ENCODE measurements around the gene INPP5F. TPM values are rescaled to one million over a fixed set of nuclear protein-coding genes. Genes with fewer than 3 reads are reported as not detected.
"Not testable (repeated sequence)": the region's sequence is repeated elsewhere in the genome, so short reads cannot be mapped to it uniquely, and the experiment has no call there.

Gene INPP5F
- polyA plus RNA-seq, 3 donors, result 50.9 to 62.7 (median 58.9) TPM

- DNase-seq (ENCODE audit: extremely low read depth in 1 of 11, low read depth in 9 of 11, low spot score in 4 of 11), result no peak
Measured at GRCh38 chr10:119831656-119832055, 105.8 kb downstream of the INPP5F start.

- DNase-seq (ENCODE audit: extremely low read depth in 1 of 11, low read depth in 9 of 11, low spot score in 4 of 11), result no peak
Measured at GRCh38 chr10:119832951-119833350, 107.1 kb downstream of the INPP5F start.

GRCh38 chr10:119834188-119834587, 108.3 kb downstream of the INPP5F start:
- DNase-seq (ENCODE audit: extremely low read depth in 1 of 11, low read depth in 9 of 11, low spot score in 4 of 11), result no peak

GRCh38 chr10:119845656-119846055, 119.8 kb downstream of the INPP5F start:
- no peak for DNase-seq (ENCODE audit: extremely low read depth in 1 of 11, low read depth in 9 of 11, low spot score in 4 of 11)

- DNase-seq (ENCODE audit: extremely low read depth in 1 of 11, low read depth in 9 of 11, low spot score in 4 of 11), result no peak
Measured at GRCh38 chr10:119849031-119849789, 123.4 kb downstream of the INPP5F start.

GRCh38 chr10:119849944-119850343, 124.1 kb downstream of the INPP5F start:
- no peak for DNase-seq (ENCODE audit: extremely low read depth in 1 of 11, low read depth in 9 of 11, low spot score in 4 of 11)

GRCh38 chr10:119852277-119852676, 126.4 kb downstream of the INPP5F start:
- DNase-seq (ENCODE audit: extremely low read depth in 1 of 11, low read depth in 9 of 11, low spot score in 4 of 11), result no peak

GRCh38 chr10:119852822-119853221, 127.0 kb downstream of the INPP5F start:
- no peak for DNase-seq (ENCODE audit: extremely low read depth in 1 of 11, low read depth in 9 of 11, low spot score in 4 of 11)

GRCh38 chr10:119853574-119853973, 127.7 kb downstream of the INPP5F start:
- no peak for DNase-seq (ENCODE audit: extremely low read depth in 1 of 11, low read depth in 9 of 11, low spot score in 4 of 11)

- no peak for DNase-seq (ENCODE audit: extremely low read depth in 1 of 11, low read depth in 9 of 11, low spot score in 4 of 11)
Measured at GRCh38 chr10:119858063-119858462, 132.2 kb downstream of the INPP5F start.

- peak in 8 of 11 donors; percentile 12 to 36 (median 27) for DNase-seq (ENCODE audit: extremely low read depth in 1 of 11, low read depth in 9 of 11, low spot score in 4 of 11)
Measured at GRCh38 chr10:119859420-119860258, 133.8 kb downstream of the INPP5F start.

GRCh38 chr10:119860866-119861607, 135.2 kb downstream of the INPP5F start:
- no peak for DNase-seq (ENCODE audit: extremely low read depth in 1 of 11, low read depth in 9 of 11, low spot score in 4 of 11)

- DNase-seq (ENCODE audit: extremely low read depth in 1 of 11, low read depth in 9 of 11, low spot score in 4 of 11), result no peak
Measured at GRCh38 chr10:119862524-119862923, 136.7 kb downstream of the INPP5F start.

GRCh38 chr10:119863951-119864565, 138.2 kb downstream of the INPP5F start:
- DNase-seq (ENCODE audit: extremely low read depth in 1 of 11, low read depth in 9 of 11, low spot score in 4 of 11), result no peak

- DNase-seq (ENCODE audit: extremely low read depth in 1 of 11, low read depth in 9 of 11, low spot score in 4 of 11), result no peak
Measured at GRCh38 chr10:119865699-119866240, 139.9 kb downstream of the INPP5F start.

- no peak for DNase-seq (ENCODE audit: extremely low read depth in 1 of 11, low read depth in 9 of 11, low spot score in 4 of 11)
Measured at GRCh38 chr10:119867317-119867716, 141.5 kb downstream of the INPP5F start.

- DNase-seq (ENCODE audit: extremely low read depth in 1 of 11, low read depth in 9 of 11, low spot score in 4 of 11), result not testable (repeated sequence)
Measured at GRCh38 chr10:119869398-119869797, 143.5 kb downstream of the INPP5F start.

- DNase-seq (ENCODE audit: extremely low read depth in 1 of 11, low read depth in 9 of 11, low spot score in 4 of 11), result peak in 3 of 11 donors; percentile 32 to 34 (median 33)
Measured at GRCh38 chr10:119871881-119872609, 146.2 kb downstream of the INPP5F start.

- DNase-seq (ENCODE audit: extremely low read depth in 1 of 11, low read depth in 9 of 11, low spot score in 4 of 11), result no peak
Measured at GRCh38 chr10:119872610-119872859, 146.7 kb downstream of the INPP5F start, which contains the start of gene MCMBP. Gene MCMBP (minus strand): TSS chr10:119872843. CDS start chr10:119872584, 259 bp downstream.
